CD14-positive monocyte (primary cell): ENCODE measurements around the gene NDUFA9. TPM values are rescaled to one million over a fixed set of nuclear protein-coding genes. Genes with fewer than 3 reads are reported as not detected.

Experiments used
- DNase-seq, 3 donors: peaks; one replicate each; pipeline ENCODE4 v3.0.0-alpha.2; 2011 to 2022
- H2AFZ ChIP-seq: 2 replicates; pipeline ENCODE4 v1.6.0; 2012; ENCODE audit warnings: mild to moderate bottlenecking, low read depth, low read length, inconsistent platforms; ENCODE audit not compliant: insufficient read depth, poor library complexity, severe bottlenecking
- H3K27ac ChIP-seq, 2 donors: 1 replicate in 1 of 2; 2 replicates in 1 of 2; pipeline ENCODE4 v1.5.1; 2012 to 2013; ENCODE audit warnings: low read length in 2 of 2, control low read depth in 1 of 2, inconsistent platforms in 1 of 2, low read depth in 1 of 2, mild to moderate bottlenecking in 1 of 2
- H3K27me3 ChIP-seq, 2 donors: one replicate each; pipeline versions ENCODE4 v1.6.0 to v1.6.1; 2011 to 2013; ENCODE audit warnings: low read length in 2 of 2; ENCODE audit not compliant: control insufficient read depth in 2 of 2, insufficient read depth in 2 of 2
- H3K36me3 ChIP-seq, 2 donors: replicated peaks in 1 of 2; 1 replicate in 1 of 2; 2 replicates in 1 of 2; pipeline versions ENCODE4 v1.5.1 to v1.6.1; 2012 to 2013; ENCODE audit warnings: low read length in 2 of 2, control low read depth in 1 of 2, inconsistent platforms in 1 of 2, mild to moderate bottlenecking in 1 of 2; ENCODE audit not compliant: insufficient read depth in 2 of 2, control insufficient read depth in 1 of 2
- H3K4me1 ChIP-seq, 2 donors: 1 replicate in 1 of 2; 2 replicates in 1 of 2; pipeline versions ENCODE4 v1.5.1 to v1.6.1; 2012 to 2013; ENCODE audit warnings: low read length in 2 of 2, control low read depth in 1 of 2, inconsistent platforms in 1 of 2, mild to moderate bottlenecking in 1 of 2, moderate library complexity in 1 of 2; ENCODE audit not compliant: insufficient read depth in 2 of 2, control insufficient read depth in 1 of 2
- H3K4me2 ChIP-seq: replicated peaks from 2 replicates; pipeline ENCODE3; 2012; ENCODE audit warnings: low read length, moderate library complexity, mild to moderate bottlenecking; ENCODE audit not compliant: poor library complexity, severe bottlenecking; ENCODE audit errors: extremely low read depth
- H3K4me3 ChIP-seq, 3 experiments: fragments of 200-600 bp in 1 of 3; sonication (generic) in 1 of 3; replicated peaks in 1 of 3; 1 replicate in 2 of 3; 2 replicates in 1 of 3; pipeline ENCODE4 v1.5.1; 2011 to 2013; ENCODE audit warnings: low read length in 3 of 3, mild to moderate bottlenecking in 3 of 3, control low read depth in 2 of 3, low read depth in 2 of 3, inconsistent platforms in 1 of 3, moderate library complexity in 1 of 3
- H3K79me2 ChIP-seq: 2 replicates; pipeline ENCODE4 v1.6.0; 2012; ENCODE audit warnings: mild to moderate bottlenecking, control low read depth, inconsistent platforms, low read length, moderate library complexity; ENCODE audit not compliant: insufficient read depth
- H3K9ac ChIP-seq: 2 replicates; pipeline ENCODE4 v1.6.0; 2017; ENCODE audit warnings: low read length, mild to moderate bottlenecking; ENCODE audit not compliant: insufficient read depth, poor library complexity, severe bottlenecking
- H3K9me3 ChIP-seq, 2 donors: replicated peaks in 1 of 2; 1 replicate in 1 of 2; 2 replicates in 1 of 2; pipeline versions ENCODE4 v1.5.1 to v1.6.1; 2012 to 2013; ENCODE audit warnings: low read length in 2 of 2, control low read depth in 1 of 2; ENCODE audit not compliant: control insufficient read depth in 1 of 2, insufficient read depth in 1 of 2
- H4K20me1 ChIP-seq: 2 replicates; pipeline ENCODE4 v1.6.0; 2012; ENCODE audit warnings: mild to moderate bottlenecking, low read length, control low read depth, moderate library complexity; ENCODE audit not compliant: insufficient read depth
- H3K27ac Mint-ChIP-seq, 7 donors: one replicate each; pipeline ENCODE4 v1.8.0; 2020; ENCODE audit warnings: mild to moderate bottlenecking in 7 of 7, mixed read lengths in 7 of 7, moderate library complexity in 6 of 7, inconsistent platforms in 2 of 7
- H3K27me3 Mint-ChIP-seq, 3 donors: one replicate each; pipeline ENCODE4 v1.8.0; 2021 to 2022; ENCODE audit warnings: low read depth in 3 of 3, mild to moderate bottlenecking in 3 of 3, mixed read lengths in 3 of 3, moderate library complexity in 3 of 3, inconsistent platforms in 1 of 3
- H3K36me3 Mint-ChIP-seq, 2 donors: one replicate each; pipeline ENCODE4 v1.8.0; 2020; ENCODE audit warnings: mixed read lengths in 2 of 2, inconsistent platforms in 1 of 2, mild to moderate bottlenecking in 1 of 2
- H3K4me1 Mint-ChIP-seq: one replicate; pipeline ENCODE4 v1.8.0; 2020; ENCODE audit warnings: mild to moderate bottlenecking, mixed read lengths
- H3K4me3 Mint-ChIP-seq, 2 donors: one replicate each; pipeline ENCODE4 v1.8.0; 2020; ENCODE audit warnings: mild to moderate bottlenecking in 2 of 2, mixed read lengths in 2 of 2, moderate library complexity in 1 of 2
- H3K9me3 Mint-ChIP-seq, 7 donors: one replicate each; pipeline ENCODE4 v1.8.0; 2020 to 2022; ENCODE audit warnings: mixed read lengths in 7 of 7, mild to moderate bottlenecking in 6 of 7, moderate library complexity in 6 of 7, inconsistent platforms in 2 of 7
- WGBS: methylation state at CpG from one replicate; pipeline ENCODE4 v1.1.5; 2013; ENCODE audit warnings: missing lambda C conversion rate; ENCODE audit not compliant: insufficient coverage; 5-methylcytosine and 5-hydroxymethylcytosine counted together
- intact Hi-C, 2 donors: fragments of 100-400 bp; cut with micrococcal nuclease; formaldehyde crosslinking; loops; one replicate each; pipeline versions ENCODE4 v1.15.0 to v1.15.1; 2023
- polyA plus RNA-seq, 3 donors: library from polyadenylated mRNA; depleted of rRNA in 1 of 3; unstranded in 2 of 3; stranded (reverse) in 1 of 3; fragments of 300-500 nt in 2 of 3; fragments of >200 nt in 1 of 3; fragmentation: Illumina TruSeq in 2 of 3; gene quantifications; 1 replicate in 2 of 3; 2 replicates in 1 of 3; pipeline ENCODE4 v1.2.3, GENCODE V29; 2012 to 2021
- TF ChIP-seq, protein P1 (sequence below): fragments of 200-600 bp; IDR thresholded peaks from one replicate; pipeline ENCODE4 v1.8.0; 2022; ENCODE audit warnings: antibody characterized with exemption, mild to moderate bottlenecking

The NDUFA9 gene
- polyA plus RNA-seq, 3 donors, result 31.4 to 200 (median 136) TPM

- Histone ChIP-seq H3K27ac (no peak overlapping the region), H4K20me1 (peaks cover 27% of the 10 kb centered on the region), H3K4me2 (no peak overlapping the region), H2AFZ (no peak overlapping the region), H3K79me2 (peaks cover 58% of the 10 kb centered on the region), H3K27me3 (no peaks in the 10 kb centered on the region), H3K4me3 (no peak overlapping the region), H3K9ac (no peak overlapping the region), H3K9me3 (no peaks in the 10 kb centered on the region), H3K4me1 (peaks cover 11 to 15% of the 10 kb centered on the region in 2 donors), H3K36me3 (peaks cover 44 to 62% of the 10 kb centered on the region in 2 donors)
- Mint-ChIP-seq H3K4me3 (no peak overlapping the region), H3K27me3 (no peaks in the 10 kb centered on the region), H3K9me3 (peaks cover 0 to 2% (median 0%) of the 10 kb centered on the region in 7 donors), H3K36me3 (peaks cover 35 to 49% of the 10 kb centered on the region in 2 donors), H3K27ac (no peak overlapping the region), H3K4me1 (peaks cover 28% of the 10 kb centered on the region)
- TF ChIP-seq, protein P1, sequence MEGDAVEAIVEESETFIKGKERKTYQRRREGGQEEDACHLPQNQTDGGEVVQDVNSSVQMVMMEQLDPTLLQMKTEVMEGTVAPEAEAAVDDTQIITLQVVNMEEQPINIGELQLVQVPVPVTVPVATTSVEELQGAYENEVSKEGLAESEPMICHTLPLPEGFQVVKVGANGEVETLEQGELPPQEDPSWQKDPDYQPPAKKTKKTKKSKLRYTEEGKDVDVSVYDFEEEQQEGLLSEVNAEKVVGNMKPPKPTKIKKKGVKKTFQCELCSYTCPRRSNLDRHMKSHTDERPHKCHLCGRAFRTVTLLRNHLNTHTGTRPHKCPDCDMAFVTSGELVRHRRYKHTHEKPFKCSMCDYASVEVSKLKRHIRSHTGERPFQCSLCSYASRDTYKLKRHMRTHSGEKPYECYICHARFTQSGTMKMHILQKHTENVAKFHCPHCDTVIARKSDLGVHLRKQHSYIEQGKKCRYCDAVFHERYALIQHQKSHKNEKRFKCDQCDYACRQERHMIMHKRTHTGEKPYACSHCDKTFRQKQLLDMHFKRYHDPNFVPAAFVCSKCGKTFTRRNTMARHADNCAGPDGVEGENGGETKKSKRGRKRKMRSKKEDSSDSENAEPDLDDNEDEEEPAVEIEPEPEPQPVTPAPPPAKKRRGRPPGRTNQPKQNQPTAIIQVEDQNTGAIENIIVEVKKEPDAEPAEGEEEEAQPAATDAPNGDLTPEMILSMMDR, result no peak
- intact Hi-C loops, result no loop called here
- no peak for DNase-seq
Observed at GRCh38 chr12:4653257-4653656, 4.3 kb downstream of the NDUFA9 start.

DNA sequence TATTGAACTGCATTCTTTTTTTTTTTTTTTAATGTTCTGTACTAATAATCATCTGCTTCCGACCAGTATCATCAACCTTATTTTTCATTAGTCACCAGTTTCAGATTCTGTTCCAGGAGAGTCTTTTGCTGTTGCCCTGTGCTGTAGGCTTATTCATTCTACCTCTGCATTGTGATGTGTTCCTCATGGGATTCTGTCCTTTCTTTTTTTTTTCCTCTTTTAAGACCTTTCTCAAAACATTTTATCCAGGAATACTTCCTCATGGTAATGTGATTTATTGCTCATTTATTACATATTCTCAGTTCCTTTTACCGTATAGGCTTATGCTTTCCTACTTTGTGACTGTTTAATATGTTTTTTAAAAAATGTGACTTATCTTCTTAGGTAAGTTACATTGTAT lies 4.8 kb downstream of the NDUFA9 start:
- Histone ChIP-seq H2AFZ (no peak overlapping the region), H3K9ac (no peak overlapping the region), H3K9me3 (no peaks in the 10 kb centered on the region), H3K27me3 (no peaks in the 10 kb centered on the region), H4K20me1 (peaks cover 27% of the 10 kb centered on the region), H3K36me3 (peaks cover 48 to 66% of the 10 kb centered on the region in 2 donors), H3K79me2 (peaks cover 58% of the 10 kb centered on the region), H3K4me2 (no peak overlapping the region), H3K4me1 (peaks cover 8 to 10% of the 10 kb centered on the region in 2 donors), H3K27ac (no peak overlapping the region), H3K4me3 (no peak overlapping the region)
- peaks cover 37 to 51% of the 10 kb centered on the region in 2 donors for H3K36me3 Mint-ChIP-seq
- TF ChIP-seq, protein P1, result no peak
- no peak overlapping the region for H3K4me3 Mint-ChIP-seq
- peaks cover 0 to 2% (median 0%) of the 10 kb centered on the region in 7 donors for H3K9me3 Mint-ChIP-seq
- H3K27me3 Mint-ChIP-seq, result no peaks in the 10 kb centered on the region
- H3K27ac Mint-ChIP-seq, result peak overlapping the region in 1 of 7 donors; percentile 56
- no CpG with 5 or more reads among the region's 2 CpGs for WGBS
- no peak for DNase-seq
- intact Hi-C loops, result no loop called here
- H3K4me1 Mint-ChIP-seq, result peaks cover 24% of the 10 kb centered on the region
